HG02970 (cell line): Measurements from ENCODE around the gene ZNF91.
"Not testable (repeated sequence)": the region's sequence is repeated elsewhere in the genome, so short reads cannot be mapped to it uniquely, and the experiment has no call there.

ENCODE experiments used
- ATAC-seq: cut with Tn5 transposase; IDR thresholded peaks from one replicate; pipeline ENCODE4 v1.9.1; 2021; ENCODE audit warnings: mild to moderate bottlenecking, moderate library complexity, moderate number of reproducible peaks; ENCODE audit not compliant: unreplicated experiment, low FRiP score

Gene ZNF91

DNA sequence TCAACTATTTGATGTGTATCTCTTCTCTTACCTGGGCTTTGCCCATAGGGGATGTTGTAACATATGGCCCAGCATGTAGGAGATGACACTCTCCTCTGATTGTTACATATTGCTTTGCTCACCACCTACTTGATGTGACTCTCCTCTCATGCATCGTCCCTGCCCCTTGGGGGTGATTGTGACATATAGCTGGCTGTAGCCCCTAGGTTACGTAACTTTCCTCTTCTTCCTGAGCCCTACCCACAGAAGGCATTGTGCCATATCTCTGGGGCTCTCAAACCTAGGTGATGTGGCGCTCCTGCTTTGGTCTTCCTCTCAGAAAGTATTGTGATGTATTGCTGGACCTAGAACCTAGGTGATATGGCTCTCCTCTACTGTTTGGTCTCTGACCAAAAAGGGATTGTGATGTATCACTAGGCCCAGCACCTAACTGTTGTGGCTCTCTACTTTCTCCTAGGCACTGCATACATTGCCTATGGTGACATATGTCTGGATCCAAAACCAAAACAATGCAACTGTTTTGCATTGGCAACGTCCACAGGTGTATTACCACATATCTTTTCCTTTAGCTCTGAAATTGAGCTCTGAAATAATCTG is 73.2 kb downstream of the ZNF91 start:
- ATAC-seq, result no peak

DNA sequence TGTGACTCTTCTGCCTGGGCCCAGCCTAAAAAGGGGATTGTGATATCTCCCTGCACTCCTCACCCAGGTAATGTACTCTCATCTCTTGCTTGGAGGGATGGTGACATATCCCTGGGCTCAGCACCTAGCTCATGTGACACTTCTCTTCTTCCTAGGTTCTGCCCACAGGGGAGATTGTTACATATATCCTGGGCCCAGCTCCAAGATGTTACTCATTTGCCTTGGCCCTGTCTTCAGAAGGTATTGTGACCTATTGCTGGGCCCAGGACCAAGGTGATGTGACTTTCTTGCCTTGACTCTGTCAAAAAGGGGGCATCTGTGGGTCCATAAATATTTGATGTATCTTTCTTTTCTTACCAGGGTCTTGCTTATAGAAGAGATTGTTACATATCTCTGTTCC is 73.9 kb downstream of the ZNF91 start:
- ATAC-seq, result not testable (repeated sequence)

DNA sequence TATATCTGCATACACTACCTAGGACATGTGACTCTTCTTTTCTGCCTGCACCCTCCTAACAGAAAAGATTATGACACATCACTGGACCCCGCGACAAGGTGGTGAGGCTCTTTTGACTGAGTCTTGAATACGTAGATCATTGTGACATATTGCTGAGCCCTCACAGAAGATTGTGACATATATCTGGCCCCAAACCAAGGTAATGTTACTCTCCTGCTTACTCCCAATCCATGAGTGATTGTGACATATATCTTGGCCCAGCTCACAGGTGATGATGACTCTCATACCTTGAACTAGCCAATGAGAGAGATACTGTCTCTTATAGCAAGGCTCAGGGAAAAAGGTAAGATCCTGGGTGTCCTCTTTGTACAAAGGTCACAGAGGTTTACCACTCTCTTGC is 75.7 kb downstream of the ZNF91 start:
- not testable (repeated sequence) for ATAC-seq

DNA sequence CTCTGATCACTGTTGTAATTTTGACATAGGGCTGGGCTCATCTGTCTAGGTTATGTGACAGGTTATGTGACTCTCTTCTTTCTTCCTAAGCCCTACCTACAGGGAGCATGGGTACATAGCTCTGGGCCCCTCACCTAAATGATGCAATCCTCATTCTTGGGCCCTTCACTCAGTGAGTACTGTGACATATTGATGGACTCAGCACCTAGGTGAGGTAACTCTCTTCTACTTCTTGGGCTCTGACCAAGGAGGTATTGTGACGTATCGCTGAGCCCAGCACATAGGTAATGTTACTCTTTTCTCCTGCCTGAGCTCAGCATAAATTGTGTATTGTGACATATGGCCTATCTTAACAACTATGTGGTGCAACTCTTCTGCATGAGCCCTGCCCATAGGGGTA is 76.3 kb downstream of the ZNF91 start:
- not testable (repeated sequence) for ATAC-seq

DNA sequence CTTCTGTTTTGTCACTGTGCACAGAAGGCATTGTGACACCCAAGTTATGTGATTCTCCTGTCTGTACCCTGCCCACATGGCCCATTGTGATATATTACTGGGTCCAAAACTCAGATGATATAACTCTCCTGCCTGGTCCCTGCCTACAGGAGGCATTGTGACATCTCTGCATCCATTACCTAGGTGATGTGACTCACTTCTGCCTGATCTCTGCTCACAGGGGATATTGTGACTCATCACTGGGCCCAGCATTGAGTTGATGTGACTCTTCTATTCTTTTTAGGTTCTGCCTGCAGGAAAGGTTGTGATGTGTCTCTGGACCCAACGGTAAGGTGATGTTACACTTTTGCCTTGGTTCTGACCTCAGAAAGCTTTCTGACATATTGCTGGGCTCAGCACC is 77.1 kb downstream of the ZNF91 start:
- ATAC-seq, result no peak

DNA sequence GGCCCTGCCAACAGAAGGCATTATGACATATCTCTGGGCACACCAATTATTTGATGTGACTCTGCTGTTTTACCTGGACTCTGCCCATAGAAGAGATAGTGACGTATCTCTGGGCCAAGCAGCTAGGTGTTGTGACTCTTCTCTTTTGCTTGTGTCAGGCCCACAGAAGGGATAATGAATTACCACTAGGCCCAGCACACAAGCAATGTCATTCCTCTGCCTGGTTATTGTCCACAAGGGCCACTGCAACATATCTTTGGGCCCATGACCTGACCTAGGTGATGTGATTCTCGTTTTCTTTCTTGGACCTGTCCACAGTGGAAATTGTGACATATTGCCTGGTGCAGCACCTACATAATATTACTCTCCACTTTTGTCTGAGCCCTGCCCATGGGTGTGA is 80.0 kb downstream of the ZNF91 start:
- no peak for ATAC-seq

DNA sequence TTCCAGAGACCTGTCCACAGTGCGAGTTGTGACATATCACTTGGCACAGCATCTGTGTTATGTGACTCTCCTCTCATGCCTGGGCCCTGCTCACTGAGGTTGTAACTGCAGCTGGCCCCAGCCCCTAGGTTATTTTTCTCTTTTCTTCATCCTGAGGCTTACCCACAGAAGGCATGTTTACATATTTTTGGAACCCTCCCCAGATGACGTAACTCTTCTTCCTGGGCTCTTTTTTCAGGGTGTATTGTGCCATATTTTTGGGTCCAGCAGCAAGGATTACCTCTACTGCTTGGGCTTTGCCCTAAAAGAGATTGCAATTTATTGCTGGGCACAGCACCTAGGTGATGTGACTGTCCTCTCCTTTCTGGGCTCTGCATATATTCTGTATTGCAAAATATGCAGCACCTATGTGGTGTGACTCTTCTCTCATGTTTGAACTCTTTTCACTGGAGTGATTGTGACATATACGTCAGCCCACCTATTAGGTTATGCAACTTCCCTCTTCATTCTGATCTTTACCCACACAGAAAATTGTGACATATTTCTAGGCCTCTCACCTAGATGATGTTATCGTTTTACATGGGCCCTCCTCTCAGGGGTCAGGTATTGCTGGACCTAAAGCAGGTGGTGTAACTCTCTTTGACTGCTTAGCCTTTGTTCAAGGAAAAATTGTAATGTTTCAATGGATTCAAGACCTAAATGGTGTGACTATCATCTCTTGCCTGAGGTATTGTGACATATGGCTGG is 80.6 kb downstream of the ZNF91 start:
- no peak for ATAC-seq

DNA sequence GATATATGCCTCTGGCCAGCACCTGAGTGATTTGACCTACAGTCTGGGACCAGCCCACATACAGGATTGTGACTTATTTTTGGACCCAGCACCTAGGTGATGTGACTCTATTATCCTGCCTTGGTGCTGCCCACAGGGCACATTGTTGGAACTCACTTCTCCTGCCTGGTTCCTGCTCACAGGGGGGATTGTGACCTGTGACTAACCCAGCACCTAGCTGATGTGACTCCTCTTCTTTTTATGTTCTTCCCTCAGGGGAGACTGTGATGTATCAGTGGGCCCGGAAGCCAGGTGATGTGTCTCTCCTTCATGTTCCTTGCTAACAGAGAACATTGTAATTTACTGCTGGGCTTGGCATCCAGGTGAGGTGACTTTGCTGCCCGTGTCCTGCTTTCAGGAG is 82.1 kb downstream of the ZNF91 start:
- no peak for ATAC-seq

DNA sequence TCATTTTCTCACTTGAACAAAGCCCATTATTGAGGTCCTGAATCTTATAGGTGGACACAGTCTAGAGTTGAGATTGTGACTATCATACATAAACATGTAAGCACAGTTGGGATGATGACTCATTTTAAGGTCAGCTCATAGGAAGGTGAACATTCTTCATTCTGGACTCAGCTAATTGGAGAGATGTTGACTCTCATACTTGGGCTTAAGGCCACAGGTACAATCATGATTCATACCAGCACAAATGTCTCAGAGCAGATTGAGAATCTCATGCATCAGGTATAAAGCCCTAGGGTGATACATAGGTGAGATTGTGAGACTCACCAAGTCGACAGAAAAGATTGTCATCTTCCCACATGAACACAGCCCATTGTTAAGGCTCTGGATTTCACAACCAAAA is 82.8 kb downstream of the ZNF91 start:
- no peak for ATAC-seq

DNA sequence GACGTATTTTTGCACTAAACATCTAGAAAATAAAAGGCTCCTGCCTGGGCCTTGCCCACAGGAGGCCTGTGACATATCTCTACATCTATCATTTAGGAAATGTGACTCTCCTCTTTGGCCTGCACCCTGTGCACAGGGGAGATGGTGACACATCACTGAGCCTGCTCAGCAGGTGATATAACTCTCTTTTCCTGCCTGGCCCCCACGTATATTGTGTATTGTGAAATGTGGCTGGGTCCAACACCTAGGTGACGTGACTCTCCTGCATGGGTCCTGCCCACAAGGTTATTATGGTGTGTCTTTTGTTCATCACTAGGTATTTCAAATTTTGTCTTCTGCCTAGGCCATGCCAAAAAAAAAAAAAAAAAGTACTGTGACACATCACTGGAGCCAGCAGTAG is 83.7 kb downstream of the ZNF91 start:
- ATAC-seq, result no peak

DNA sequence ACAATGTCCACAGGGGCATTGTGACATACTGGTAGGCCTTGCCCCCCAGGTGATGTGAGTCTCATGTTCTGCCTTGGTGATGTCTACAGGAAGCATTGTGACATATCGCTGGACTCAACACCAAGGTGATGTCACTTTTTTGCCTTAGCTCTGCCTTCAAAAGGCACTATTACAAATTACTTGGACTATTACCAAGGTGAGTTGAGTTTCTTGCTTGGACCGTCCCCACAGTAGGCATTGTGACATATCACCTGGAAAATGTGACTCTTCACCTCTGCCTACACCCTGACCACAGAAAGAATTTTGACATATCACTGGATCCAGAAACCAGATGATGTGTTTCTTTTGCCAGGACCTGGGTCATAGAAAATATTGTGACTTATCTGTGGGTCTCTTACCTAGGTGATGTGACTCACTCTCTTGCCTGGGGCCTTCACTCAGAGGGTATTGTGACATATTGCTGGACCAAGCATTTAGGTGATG is 84.5 kb downstream of the ZNF91 start:
- no peak for ATAC-seq

DNA sequence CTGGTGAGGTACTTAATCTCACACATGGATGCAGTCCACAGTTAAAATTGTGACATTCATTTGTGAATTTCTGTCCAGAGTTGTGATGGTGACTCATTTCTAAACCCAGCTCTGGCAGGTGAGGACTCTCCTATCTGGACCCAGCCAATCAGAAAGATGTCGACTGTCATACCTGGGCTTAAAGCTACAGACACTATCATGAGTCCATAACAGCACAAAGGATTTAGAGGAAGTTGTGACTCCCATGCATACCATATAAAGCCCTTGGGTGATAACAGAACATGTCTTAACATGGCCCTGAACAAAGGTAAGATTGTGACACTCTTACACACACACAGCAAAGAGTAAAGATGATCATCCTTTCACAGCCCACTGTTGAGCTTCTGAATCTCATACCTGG is 85.3 kb downstream of the ZNF91 start:
- ATAC-seq, result no peak

DNA sequence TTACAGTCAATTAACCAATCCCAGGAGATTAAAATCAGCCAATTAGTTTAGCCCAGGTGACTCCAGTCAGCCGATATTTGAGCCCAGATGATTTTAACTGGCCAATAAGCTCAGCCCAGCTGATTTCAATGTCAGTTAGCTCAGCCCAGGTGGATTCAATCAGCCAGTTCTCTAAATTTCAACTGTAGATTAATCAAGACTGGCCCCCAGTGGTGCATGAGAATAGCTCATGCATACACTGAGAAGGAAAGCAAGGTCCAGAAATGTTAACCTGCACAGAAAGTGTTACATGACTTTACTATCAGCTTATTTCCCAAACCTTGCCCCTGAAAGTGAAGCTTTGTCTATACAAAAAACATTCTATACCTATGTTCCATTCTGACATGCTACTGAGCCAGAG is 89.7 kb downstream of the ZNF91 start:
- ATAC-seq, result no peak

DNA sequence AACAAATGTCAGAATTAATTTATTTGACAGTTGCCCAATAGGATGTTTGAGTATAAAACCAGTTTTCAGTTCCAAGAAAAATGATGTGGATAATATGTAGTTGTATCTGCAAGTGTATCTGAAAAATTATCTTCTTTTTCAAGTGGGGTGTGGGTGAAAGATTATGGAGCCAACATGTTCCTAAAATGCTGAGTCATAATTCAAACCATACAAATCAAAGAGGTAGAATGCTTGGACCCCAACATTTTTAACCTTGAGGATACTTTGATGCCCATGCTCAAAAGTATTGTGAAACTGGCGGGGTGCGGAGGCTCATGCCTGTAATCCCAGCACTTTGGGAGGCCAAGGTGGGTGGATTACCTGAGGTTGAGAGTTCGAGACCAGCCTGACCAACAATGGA is 91.0 kb downstream of the ZNF91 start:
- ATAC-seq, result no peak

DNA sequence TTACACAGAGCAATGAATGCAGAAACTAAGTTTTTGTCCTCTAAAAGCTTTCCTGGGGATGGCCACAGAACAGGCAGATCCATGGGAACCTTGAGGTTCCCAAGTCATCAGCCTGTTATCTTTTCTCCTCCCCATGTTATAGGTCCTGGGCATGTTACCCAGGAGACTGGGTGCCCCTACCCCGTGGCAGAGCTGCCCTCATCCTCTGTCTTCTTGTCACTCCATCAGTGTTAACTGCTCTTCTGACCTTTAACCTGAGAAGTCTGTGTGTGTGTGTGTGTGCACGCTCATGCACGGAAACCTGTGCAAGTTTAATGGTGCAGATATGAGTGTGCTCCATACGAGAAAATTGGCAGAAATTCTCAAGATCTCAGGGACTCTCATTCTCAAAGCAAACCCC is 101.1 kb downstream of the ZNF91 start:
- no peak for ATAC-seq

DNA sequence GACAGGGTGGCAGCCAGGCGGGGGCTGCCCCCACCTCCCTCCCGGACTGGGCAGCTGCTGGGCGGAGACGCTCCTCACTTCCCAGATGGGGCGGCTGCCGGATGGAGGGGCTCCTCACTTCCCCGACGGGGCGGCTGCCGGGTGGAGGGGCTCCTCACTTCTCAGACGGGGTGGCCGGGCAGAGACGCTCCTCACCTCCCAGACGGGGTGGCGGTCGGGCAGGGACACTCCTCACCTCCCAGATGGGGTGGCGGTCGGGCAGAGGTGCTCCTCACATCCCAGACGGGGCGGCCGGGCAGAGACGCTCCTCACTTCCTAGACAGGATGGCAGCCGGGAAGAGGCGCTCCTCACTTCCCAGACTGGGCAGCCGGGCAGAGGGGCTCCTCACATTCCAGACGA is 105.3 kb downstream of the ZNF91 start:
- not testable (repeated sequence) for ATAC-seq
